SK-N-SH treated with all-trans-retinoic acid at 6 μM for 48 hours (cell line): ENCODE data around the gene IGSF8.

ENCODE experiments used
- CSDC2 ChIP-seq: fragments of 250-450 bp; sonication (Bioruptor Pico); IDR thresholded peaks from 2 replicates; pipeline ENCODE4 v1.5.0; 2020; ENCODE audit warnings: mild to moderate bottlenecking, moderate library complexity
- CSRNP3 ChIP-seq: fragments of 250-450 bp; sonication (Bioruptor Pico); IDR thresholded peaks from 2 replicates; pipeline ENCODE4 v1.5.1; 2021; ENCODE audit warnings: mild to moderate bottlenecking, moderate library complexity
- ESRRG ChIP-seq: fragments of 250-450 bp; sonication (Bioruptor Pico); IDR thresholded peaks from 2 replicates; pipeline ENCODE4 v1.6.1; 2021; ENCODE audit warnings: mild to moderate bottlenecking
- PATZ1 ChIP-seq: fragments of 250-450 bp; sonication (Bioruptor Pico); IDR thresholded peaks from 2 replicates; pipeline ENCODE4 v1.8.0; 2020; ENCODE audit warnings: mild to moderate bottlenecking, moderate library complexity, borderline replicate concordance
- POU6F1 ChIP-seq: fragments of 250-450 bp; sonication (Bioruptor Pico); IDR thresholded peaks from 2 replicates; pipeline ENCODE4 v1.8.0; 2021; ENCODE audit warnings: low read depth, mild to moderate bottlenecking, moderate library complexity, borderline replicate concordance
- TCF4 ChIP-seq: fragments of 250-450 bp; sonication (Bioruptor Pico); IDR thresholded peaks from 2 replicates; pipeline ENCODE4 v1.8.0; 2021; ENCODE audit warnings: mild to moderate bottlenecking, moderate library complexity, borderline replicate concordance
- ZFP3 ChIP-seq: fragments of 250-450 bp; sonication (Bioruptor Pico); IDR thresholded peaks from 2 replicates; pipeline ENCODE4 v1.5.0; 2020; ENCODE audit warnings: mild to moderate bottlenecking, moderate library complexity
- ZNF565 ChIP-seq: fragments of 450-650 bp; formaldehyde crosslinking; conservative IDR thresholded peaks from 2 replicates; pipeline ENCODE4 v1.5.0; 2020; ENCODE audit warnings: low read depth, mild to moderate bottlenecking, moderate library complexity
- ZNF70 ChIP-seq: fragments of 450-650 bp; formaldehyde crosslinking; IDR thresholded peaks from 2 replicates; pipeline ENCODE4 v1.5.0; 2020; ENCODE audit warnings: mild to moderate bottlenecking, moderate library complexity

- TF ChIP-seq TCF4 (CRISPR knock-in tag) (peak; percentile 69; the same call in 1 of the 2 replicates), ZNF70 (CRISPR knock-in tag) (no peak), CSRNP3 (CRISPR knock-in tag) (no peak), CSDC2 (CRISPR knock-in tag) (no peak), POU6F1 (CRISPR knock-in tag) (no peak), ESRRG (CRISPR knock-in tag) (no peak), ZFP3 (CRISPR knock-in tag) (no peak), ZNF565 (CRISPR knock-in tag) (no peak), PATZ1 (peak; percentile 99)
These were observed 51.8 kb downstream of the IGSF8 start for GRCh38 chr1:160046494-160047110.
